CD14-positive monocyte (primary cell): ENCODE results near the gene TPGS2. TPM values are rescaled to one million over a fixed set of nuclear protein-coding genes. Genes with fewer than 3 reads are reported as not detected.

ENCODE experiments used
- DNase-seq, 3 donors: peaks; one replicate each; pipeline ENCODE4 v3.0.0-alpha.2; 2011 to 2022
- H2AFZ ChIP-seq: 2 replicates; pipeline ENCODE4 v1.6.0; 2012; ENCODE audit warnings: mild to moderate bottlenecking, low read depth, low read length, inconsistent platforms; ENCODE audit not compliant: insufficient read depth, poor library complexity, severe bottlenecking
- H3K27ac ChIP-seq, 2 donors: 1 replicate in 1 of 2; 2 replicates in 1 of 2; pipeline ENCODE4 v1.5.1; 2012 to 2013; ENCODE audit warnings: low read length in 2 of 2, control low read depth in 1 of 2, inconsistent platforms in 1 of 2, low read depth in 1 of 2, mild to moderate bottlenecking in 1 of 2
- H3K27me3 ChIP-seq, 2 donors: one replicate each; pipeline versions ENCODE4 v1.6.0 to v1.6.1; 2011 to 2013; ENCODE audit warnings: low read length in 2 of 2; ENCODE audit not compliant: control insufficient read depth in 2 of 2, insufficient read depth in 2 of 2
- H3K36me3 ChIP-seq, 2 donors: replicated peaks in 1 of 2; 1 replicate in 1 of 2; 2 replicates in 1 of 2; pipeline versions ENCODE4 v1.5.1 to v1.6.1; 2012 to 2013; ENCODE audit warnings: low read length in 2 of 2, control low read depth in 1 of 2, inconsistent platforms in 1 of 2, mild to moderate bottlenecking in 1 of 2; ENCODE audit not compliant: insufficient read depth in 2 of 2, control insufficient read depth in 1 of 2
- H3K4me1 ChIP-seq, 2 donors: 1 replicate in 1 of 2; 2 replicates in 1 of 2; pipeline versions ENCODE4 v1.5.1 to v1.6.1; 2012 to 2013; ENCODE audit warnings: low read length in 2 of 2, control low read depth in 1 of 2, inconsistent platforms in 1 of 2, mild to moderate bottlenecking in 1 of 2, moderate library complexity in 1 of 2; ENCODE audit not compliant: insufficient read depth in 2 of 2, control insufficient read depth in 1 of 2
- H3K4me2 ChIP-seq: replicated peaks from 2 replicates; pipeline ENCODE3; 2012; ENCODE audit warnings: low read length, moderate library complexity, mild to moderate bottlenecking; ENCODE audit not compliant: poor library complexity, severe bottlenecking; ENCODE audit errors: extremely low read depth
- H3K4me3 ChIP-seq, 3 experiments: fragments of 200-600 bp in 1 of 3; sonication (generic) in 1 of 3; replicated peaks in 1 of 3; 1 replicate in 2 of 3; 2 replicates in 1 of 3; pipeline ENCODE4 v1.5.1; 2011 to 2013; ENCODE audit warnings: low read length in 3 of 3, mild to moderate bottlenecking in 3 of 3, control low read depth in 2 of 3, low read depth in 2 of 3, inconsistent platforms in 1 of 3, moderate library complexity in 1 of 3
- H3K79me2 ChIP-seq: 2 replicates; pipeline ENCODE4 v1.6.0; 2012; ENCODE audit warnings: mild to moderate bottlenecking, control low read depth, inconsistent platforms, low read length, moderate library complexity; ENCODE audit not compliant: insufficient read depth
- H3K9ac ChIP-seq: 2 replicates; pipeline ENCODE4 v1.6.0; 2017; ENCODE audit warnings: low read length, mild to moderate bottlenecking; ENCODE audit not compliant: insufficient read depth, poor library complexity, severe bottlenecking
- H3K9me3 ChIP-seq, 2 donors: replicated peaks in 1 of 2; 1 replicate in 1 of 2; 2 replicates in 1 of 2; pipeline versions ENCODE4 v1.5.1 to v1.6.1; 2012 to 2013; ENCODE audit warnings: low read length in 2 of 2, control low read depth in 1 of 2; ENCODE audit not compliant: control insufficient read depth in 1 of 2, insufficient read depth in 1 of 2
- H4K20me1 ChIP-seq: 2 replicates; pipeline ENCODE4 v1.6.0; 2012; ENCODE audit warnings: mild to moderate bottlenecking, low read length, control low read depth, moderate library complexity; ENCODE audit not compliant: insufficient read depth
- H3K27ac Mint-ChIP-seq, 7 donors: one replicate each; pipeline ENCODE4 v1.8.0; 2020; ENCODE audit warnings: mild to moderate bottlenecking in 7 of 7, mixed read lengths in 7 of 7, moderate library complexity in 6 of 7, inconsistent platforms in 2 of 7
- H3K27me3 Mint-ChIP-seq, 3 donors: one replicate each; pipeline ENCODE4 v1.8.0; 2021 to 2022; ENCODE audit warnings: low read depth in 3 of 3, mild to moderate bottlenecking in 3 of 3, mixed read lengths in 3 of 3, moderate library complexity in 3 of 3, inconsistent platforms in 1 of 3
- H3K36me3 Mint-ChIP-seq, 2 donors: one replicate each; pipeline ENCODE4 v1.8.0; 2020; ENCODE audit warnings: mixed read lengths in 2 of 2, inconsistent platforms in 1 of 2, mild to moderate bottlenecking in 1 of 2
- H3K4me1 Mint-ChIP-seq: one replicate; pipeline ENCODE4 v1.8.0; 2020; ENCODE audit warnings: mild to moderate bottlenecking, mixed read lengths
- H3K4me3 Mint-ChIP-seq, 2 donors: one replicate each; pipeline ENCODE4 v1.8.0; 2020; ENCODE audit warnings: mild to moderate bottlenecking in 2 of 2, mixed read lengths in 2 of 2, moderate library complexity in 1 of 2
- H3K9me3 Mint-ChIP-seq, 7 donors: one replicate each; pipeline ENCODE4 v1.8.0; 2020 to 2022; ENCODE audit warnings: mixed read lengths in 7 of 7, mild to moderate bottlenecking in 6 of 7, moderate library complexity in 6 of 7, inconsistent platforms in 2 of 7
- WGBS: methylation state at CpG from one replicate; pipeline ENCODE4 v1.1.5; 2013; ENCODE audit warnings: missing lambda C conversion rate; ENCODE audit not compliant: insufficient coverage; 5-methylcytosine and 5-hydroxymethylcytosine counted together
- intact Hi-C, 2 donors: fragments of 100-400 bp; cut with micrococcal nuclease; formaldehyde crosslinking; loops; one replicate each; pipeline versions ENCODE4 v1.15.0 to v1.15.1; 2023
- polyA plus RNA-seq, 3 donors: library from polyadenylated mRNA; depleted of rRNA in 1 of 3; unstranded in 2 of 3; stranded (reverse) in 1 of 3; fragments of 300-500 nt in 2 of 3; fragments of >200 nt in 1 of 3; fragmentation: Illumina TruSeq in 2 of 3; gene quantifications; 1 replicate in 2 of 3; 2 replicates in 1 of 3; pipeline ENCODE4 v1.2.3, GENCODE V29; 2012 to 2021
- TF ChIP-seq, protein P1 (sequence below): fragments of 200-600 bp; IDR thresholded peaks from one replicate; pipeline ENCODE4 v1.8.0; 2022; ENCODE audit warnings: antibody characterized with exemption, mild to moderate bottlenecking

The TPGS2 gene
- polyA plus RNA-seq, 3 donors, result 27.6 to 50.1 (median 41.5) TPM

DNA sequence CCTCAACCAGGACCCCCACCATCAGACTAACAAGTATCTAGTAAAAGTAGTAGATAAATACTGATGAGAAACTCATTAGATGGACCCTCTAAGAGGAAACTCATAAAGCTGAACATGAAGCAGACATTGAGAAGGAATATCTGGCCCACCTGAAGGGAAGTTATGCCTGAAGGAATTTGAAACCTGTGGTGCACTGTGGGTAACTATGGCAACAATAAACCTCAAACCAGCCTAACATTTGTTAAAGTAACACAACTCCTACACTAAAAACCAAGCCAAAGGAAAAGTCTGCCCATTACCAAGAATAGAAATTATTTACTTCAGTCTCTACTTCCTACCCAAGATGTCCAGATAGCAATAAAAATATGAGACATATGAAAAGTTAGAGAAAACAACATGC lies 43.5 kb upstream of the TPGS2 start:
- H3K36me3 Mint-ChIP-seq, result peaks cover 5 to 11% of the 10 kb centered on the region in 2 donors
- no peaks in the 10 kb centered on the region for H3K27me3 Mint-ChIP-seq

DNA sequence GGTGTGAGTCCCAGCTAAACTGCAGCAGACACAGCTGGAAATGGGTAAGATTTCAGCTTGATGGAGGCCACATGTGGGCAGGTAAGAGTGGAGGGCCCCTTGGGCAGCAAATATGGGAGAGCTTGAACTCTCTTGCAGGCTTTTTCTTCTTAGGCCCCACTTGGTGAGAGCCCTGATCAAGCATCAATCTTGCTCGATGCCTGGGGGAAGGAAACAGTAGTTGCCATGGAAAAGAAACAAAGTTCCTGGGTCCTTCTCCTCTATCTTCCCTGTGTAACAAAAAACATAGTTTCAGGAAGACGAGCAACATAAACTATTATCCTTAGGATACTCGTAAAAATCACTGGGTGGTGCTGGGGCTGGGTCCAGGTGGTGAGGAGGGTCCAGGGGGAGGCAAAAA lies 43.0 kb upstream of the TPGS2 start:
- Histone ChIP-seq H3K9ac (no peak overlapping the region), H3K4me1 (no peaks in the 10 kb centered on the region), H3K4me2 (no peak overlapping the region), H3K4me3 (no peak overlapping the region), H2AFZ (no peak overlapping the region), H3K9me3 (no peaks in the 10 kb centered on the region), H3K27ac (no peak overlapping the region), H4K20me1 (no peaks in the 10 kb centered on the region), H3K27me3 (no peaks in the 10 kb centered on the region), H3K36me3 (no peaks in the 10 kb centered on the region), H3K79me2 (no peaks in the 10 kb centered on the region)
- intact Hi-C loops, result no loop called here
- H3K27me3 Mint-ChIP-seq, result no peaks in the 10 kb centered on the region
- no peaks in the 10 kb centered on the region for H3K4me1 Mint-ChIP-seq
- H3K27ac Mint-ChIP-seq, result no peak overlapping the region
- no peak overlapping the region for H3K4me3 Mint-ChIP-seq
- TF ChIP-seq, protein P1, sequence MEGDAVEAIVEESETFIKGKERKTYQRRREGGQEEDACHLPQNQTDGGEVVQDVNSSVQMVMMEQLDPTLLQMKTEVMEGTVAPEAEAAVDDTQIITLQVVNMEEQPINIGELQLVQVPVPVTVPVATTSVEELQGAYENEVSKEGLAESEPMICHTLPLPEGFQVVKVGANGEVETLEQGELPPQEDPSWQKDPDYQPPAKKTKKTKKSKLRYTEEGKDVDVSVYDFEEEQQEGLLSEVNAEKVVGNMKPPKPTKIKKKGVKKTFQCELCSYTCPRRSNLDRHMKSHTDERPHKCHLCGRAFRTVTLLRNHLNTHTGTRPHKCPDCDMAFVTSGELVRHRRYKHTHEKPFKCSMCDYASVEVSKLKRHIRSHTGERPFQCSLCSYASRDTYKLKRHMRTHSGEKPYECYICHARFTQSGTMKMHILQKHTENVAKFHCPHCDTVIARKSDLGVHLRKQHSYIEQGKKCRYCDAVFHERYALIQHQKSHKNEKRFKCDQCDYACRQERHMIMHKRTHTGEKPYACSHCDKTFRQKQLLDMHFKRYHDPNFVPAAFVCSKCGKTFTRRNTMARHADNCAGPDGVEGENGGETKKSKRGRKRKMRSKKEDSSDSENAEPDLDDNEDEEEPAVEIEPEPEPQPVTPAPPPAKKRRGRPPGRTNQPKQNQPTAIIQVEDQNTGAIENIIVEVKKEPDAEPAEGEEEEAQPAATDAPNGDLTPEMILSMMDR, result no peak
- no peak for DNase-seq
- peaks cover 7 to 11% of the 10 kb centered on the region in 2 donors for H3K36me3 Mint-ChIP-seq
- WGBS, result no CpG with 5 or more reads among the region's 3 CpGs
- peaks cover 3 to 27% (median 9%) of the 10 kb centered on the region in 7 donors for H3K9me3 Mint-ChIP-seq

More for the DNA sequence above, 43.5 kb upstream of the TPGS2 start:
- no peak overlapping the region for H3K4me2 ChIP-seq
- no peaks in the 10 kb centered on the region for H3K9me3 ChIP-seq
- H3K79me2 ChIP-seq, result no peaks in the 10 kb centered on the region
- DNase-seq, result no peak
- TF ChIP-seq, protein P1, result no peak
- H4K20me1 ChIP-seq, result no peaks in the 10 kb centered on the region
- H3K4me3 ChIP-seq, result no peak overlapping the region
- H3K27ac ChIP-seq, result no peak overlapping the region
- H3K36me3 ChIP-seq, result no peaks in the 10 kb centered on the region
- peaks cover 3 to 25% (median 13%) of the 10 kb centered on the region in 7 donors for H3K9me3 Mint-ChIP-seq
- H3K27ac Mint-ChIP-seq, result no peak overlapping the region
- H2AFZ ChIP-seq, result no peak overlapping the region
- H3K9ac ChIP-seq, result no peak overlapping the region
- no peak overlapping the region for H3K4me3 Mint-ChIP-seq
- intact Hi-C loops, result no loop called here
- H3K4me1 Mint-ChIP-seq, result no peaks in the 10 kb centered on the region
- no peaks in the 10 kb centered on the region for H3K4me1 ChIP-seq
- no peaks in the 10 kb centered on the region for H3K27me3 ChIP-seq
